ENCODE measurements around the gene NACC2. TPM values are rescaled to one million over a fixed set of nuclear protein-coding genes. Genes with fewer than 3 reads are reported as not detected.

Gene NACC2
- total and polyA plus RNA-seq, 8 donors, result 3.6 to 29.5 (median 5.5) TPM

DNA sequence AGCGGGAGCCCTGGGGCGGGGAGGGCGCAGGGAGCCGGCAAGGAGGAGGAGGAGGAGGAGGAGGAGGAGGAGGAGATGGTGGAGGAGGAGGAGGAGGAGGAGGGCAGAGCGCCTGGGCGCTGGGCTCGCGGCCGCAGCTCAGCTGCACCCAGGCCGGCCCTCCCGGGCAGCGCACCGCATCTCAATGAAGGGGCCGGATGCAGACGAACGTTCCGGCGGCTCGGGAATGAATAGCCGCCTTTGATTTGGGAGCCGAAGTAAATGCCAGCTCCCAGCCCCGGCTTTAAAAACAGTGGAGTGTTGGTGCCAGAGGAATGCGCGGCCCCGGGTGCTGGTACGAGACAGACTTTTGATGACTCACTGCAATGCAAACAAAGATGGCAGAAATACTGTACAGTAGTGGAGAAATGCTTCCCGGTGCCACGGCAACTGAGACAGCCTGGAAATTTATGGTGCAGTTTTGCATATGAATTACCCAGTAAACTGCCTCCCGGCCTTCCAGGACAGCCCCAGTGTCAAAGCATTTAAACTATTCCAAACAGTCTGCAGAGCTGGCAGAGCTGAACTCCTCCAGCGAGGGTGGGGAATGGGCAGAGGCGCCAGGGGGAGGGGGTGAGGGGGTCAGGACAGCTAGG is 43.1 kb downstream of the NACC2 start:
- DNase-seq, result peak; percentile 53 to 88 (median 70)
- peaks cover 0 to 21% of the 10 kb centered on the region in 2 donors for H3K27me3 ChIP-seq
- H3K27ac ChIP-seq, result peak overlapping the region; percentile 65 to 70
- ATAC-seq, result peak; percentile 79
- TF ChIP-seq, protein P1, sequence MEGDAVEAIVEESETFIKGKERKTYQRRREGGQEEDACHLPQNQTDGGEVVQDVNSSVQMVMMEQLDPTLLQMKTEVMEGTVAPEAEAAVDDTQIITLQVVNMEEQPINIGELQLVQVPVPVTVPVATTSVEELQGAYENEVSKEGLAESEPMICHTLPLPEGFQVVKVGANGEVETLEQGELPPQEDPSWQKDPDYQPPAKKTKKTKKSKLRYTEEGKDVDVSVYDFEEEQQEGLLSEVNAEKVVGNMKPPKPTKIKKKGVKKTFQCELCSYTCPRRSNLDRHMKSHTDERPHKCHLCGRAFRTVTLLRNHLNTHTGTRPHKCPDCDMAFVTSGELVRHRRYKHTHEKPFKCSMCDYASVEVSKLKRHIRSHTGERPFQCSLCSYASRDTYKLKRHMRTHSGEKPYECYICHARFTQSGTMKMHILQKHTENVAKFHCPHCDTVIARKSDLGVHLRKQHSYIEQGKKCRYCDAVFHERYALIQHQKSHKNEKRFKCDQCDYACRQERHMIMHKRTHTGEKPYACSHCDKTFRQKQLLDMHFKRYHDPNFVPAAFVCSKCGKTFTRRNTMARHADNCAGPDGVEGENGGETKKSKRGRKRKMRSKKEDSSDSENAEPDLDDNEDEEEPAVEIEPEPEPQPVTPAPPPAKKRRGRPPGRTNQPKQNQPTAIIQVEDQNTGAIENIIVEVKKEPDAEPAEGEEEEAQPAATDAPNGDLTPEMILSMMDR (IDR thresholded peaks at IDR 0.05), result no peak
- H3K36me3 ChIP-seq, result peaks cover 0 to 33% of the 10 kb centered on the region in 2 donors
- H3K9me3 ChIP-seq, result no peaks in the 10 kb centered on the region
- peak overlapping the region; percentile 35 to 55 for H3K4me3 ChIP-seq
- H3K4me1 ChIP-seq, result peaks cover 27 to 95% of the 10 kb centered on the region in 2 donors
- intact Hi-C loops (cut with DNase I), result no loop called here

DNA sequence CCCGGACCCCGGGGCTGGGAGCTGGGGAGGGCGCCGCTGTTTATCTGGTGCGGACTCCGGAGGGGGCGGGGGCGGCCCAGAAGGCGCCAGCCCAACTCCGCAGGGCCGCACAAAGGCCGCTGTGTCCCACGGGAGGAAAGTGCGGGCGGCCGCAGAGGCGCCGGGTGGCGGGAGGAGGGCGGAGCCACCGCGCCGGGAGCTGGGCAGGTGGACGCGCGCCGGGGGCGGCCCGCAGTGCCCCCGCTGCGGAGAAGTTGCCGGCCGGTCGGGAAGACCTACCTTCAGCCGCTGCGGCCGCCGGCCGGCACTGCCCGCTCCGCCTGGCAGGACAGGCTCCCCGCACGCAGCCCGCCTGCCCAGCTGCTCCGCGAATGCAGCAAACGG is 43.6 kb downstream of the NACC2 start:
- peak overlapping the region; percentile 39 to 65 for H3K27ac ChIP-seq
- peak; percentile 34 for ATAC-seq

DNA sequence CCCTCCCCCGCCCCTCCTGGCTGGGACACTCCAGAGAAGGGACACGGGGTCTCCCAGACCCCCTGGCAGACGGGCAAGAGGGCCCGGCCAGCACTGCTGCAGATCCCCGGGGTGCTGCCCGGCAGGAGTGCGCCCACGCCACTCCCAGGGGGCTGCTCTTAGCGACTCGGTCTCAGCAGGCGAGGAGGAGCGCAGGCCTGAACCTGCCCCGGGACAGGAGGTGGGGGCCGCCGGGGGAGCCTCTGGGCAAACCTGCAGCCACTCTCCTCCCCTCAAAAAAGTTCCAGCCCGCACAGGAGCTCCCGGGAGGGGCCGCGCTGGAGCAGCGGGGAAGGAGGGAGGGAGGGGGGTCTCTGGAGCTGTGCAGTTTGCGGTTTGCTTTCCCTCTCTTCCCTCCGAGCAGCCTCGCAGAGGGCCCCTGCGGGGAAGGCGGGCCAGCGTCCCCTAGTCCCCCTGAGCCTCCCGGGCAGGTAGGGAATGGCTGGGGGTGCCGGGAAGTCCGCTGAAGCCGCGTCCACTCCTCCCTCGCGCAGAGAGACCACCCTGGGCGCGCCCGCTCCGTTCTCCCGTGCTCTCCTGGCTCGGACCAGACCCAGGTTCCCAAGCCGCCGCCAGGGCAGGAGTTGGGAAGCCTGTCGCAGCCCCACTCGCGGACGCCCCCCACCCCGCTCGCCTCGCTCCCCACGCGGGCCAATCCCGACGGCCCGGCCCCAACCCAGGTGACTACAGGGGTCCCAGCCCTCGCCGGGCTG is 44.2 kb downstream of the NACC2 start:
- intact Hi-C loops (cut with DNase I), result no loop called here
- TF ChIP-seq, protein P1 (IDR thresholded peaks at IDR 0.05), result no peak
- Histone ChIP-seq H3K9me3 (no peaks in the 10 kb centered on the region), H3K27ac (peak overlapping the region; percentile 39 to 65), H3K4me3 (peak overlapping the region; percentile 35 to 55), H3K36me3 (peaks cover 0 to 43% of the 10 kb centered on the region in 2 donors), H3K4me1 (peaks cover 27 to 95% of the 10 kb centered on the region in 2 donors), H3K27me3 (peaks cover 0 to 21% of the 10 kb centered on the region in 2 donors)
- ATAC-seq, result no peak
- peak in 2 of 4 donors; percentile 37 to 81 for DNase-seq

More for the DNA sequence above, 43.6 kb downstream of the NACC2 start:
- H3K9me3 ChIP-seq, result no peaks in the 10 kb centered on the region
- TF ChIP-seq, protein P1 (IDR thresholded peaks at IDR 0.05), result no peak
- peaks cover 27 to 95% of the 10 kb centered on the region in 2 donors for H3K4me1 ChIP-seq
- H3K27me3 ChIP-seq, result peaks cover 0 to 21% of the 10 kb centered on the region in 2 donors
- peak overlapping the region; percentile 35 to 55 for H3K4me3 ChIP-seq
- peaks cover 0 to 37% of the 10 kb centered on the region in 2 donors for H3K36me3 ChIP-seq
- intact Hi-C loops (cut with DNase I), result no loop called here
- no peak for DNase-seq

DNA sequence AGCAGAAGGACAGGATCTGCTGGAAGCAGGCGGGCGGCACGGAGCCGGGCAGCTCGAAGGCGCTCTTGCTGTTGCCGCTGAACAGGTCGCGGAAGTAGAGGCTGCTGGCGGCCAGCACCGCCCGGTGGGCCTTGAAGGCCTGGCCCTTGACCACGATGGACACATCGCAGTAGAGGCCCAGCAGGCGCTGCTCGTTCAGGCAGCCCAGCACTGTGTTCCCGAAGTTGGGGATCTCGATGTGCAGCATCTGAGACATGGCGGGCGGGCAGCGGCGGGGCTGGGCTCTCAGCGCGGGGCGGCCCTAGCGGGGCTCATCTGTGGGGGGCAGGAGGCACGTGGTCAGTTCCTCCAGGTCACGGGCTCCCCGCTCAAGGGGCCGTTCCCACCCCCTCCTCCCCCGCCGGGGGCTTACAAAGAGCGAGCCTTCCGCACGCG is 44.8 kb downstream of the NACC2 start:
- TF ChIP-seq, protein P1 (IDR thresholded peaks at IDR 0.05), result no peak
- peaks cover 0 to 21% of the 10 kb centered on the region in 2 donors for H3K27me3 ChIP-seq
- no peaks in the 10 kb centered on the region for H3K9me3 ChIP-seq
- ATAC-seq (no peak), DNase-seq (peak in 1 of 4 donors; percentile 81)
- peaks cover 0 to 47% of the 10 kb centered on the region in 2 donors for H3K36me3 ChIP-seq
- no peak overlapping the region for H3K27ac ChIP-seq
- H3K4me3 ChIP-seq, result peak overlapping the region in 1 of 2 donors; percentile 55
- intact Hi-C loops (cut with DNase I), result no loop called here
- peaks cover 27 to 95% of the 10 kb centered on the region in 2 donors for H3K4me1 ChIP-seq

Data from left lung (tissue), 10 donors.